Peyer's patch (tissue), 4 donors: ENCODE measurements around the gene SLC2A1. TPM values are rescaled to one million over a fixed set of nuclear protein-coding genes. Genes with fewer than 3 reads are reported as not detected.

Source experiments
- DNase-seq, 3 donors: peaks; one replicate each; pipeline ENCODE4 v3.0.0-alpha.2; 2017 to 2019
- H3K27ac ChIP-seq, 4 donors: fragments of 200-600 bp; sonication (generic); one replicate each; pipeline ENCODE4 v1.5.1; 2016 to 2019
- H3K27me3 ChIP-seq, 2 donors: fragments of 200-600 bp; sonication (generic); one replicate each; pipeline ENCODE4 v1.5.1; 2019
- H3K36me3 ChIP-seq, 3 donors: fragments of 200-600 bp; sonication (generic); one replicate each; pipeline ENCODE4 v1.5.1; 2016 to 2019
- H3K4me1 ChIP-seq, 4 donors: fragments of 200-600 bp; sonication (generic); one replicate each; pipeline ENCODE4 v1.5.1; 2016 to 2019
- H3K4me3 ChIP-seq, 4 donors: fragments of 200-600 bp; sonication (generic); 1 replicate in 3 of 4; 2 replicates in 1 of 4; pipeline ENCODE4 v1.5.1; 2016 to 2019; ENCODE audit warnings: mild to moderate bottlenecking in 1 of 4
- H3K9me3 ChIP-seq, 4 donors: fragments of 200-600 bp; sonication (generic); one replicate each; pipeline ENCODE4 v1.5.1; 2016 to 2019; ENCODE audit warnings: mild to moderate bottlenecking in 1 of 4
- POLR2A ChIP-seq, 2 donors: fragments of 450-650 bp; IDR thresholded peaks; one replicate each; pipeline ENCODE4 v1.5.1; 2017; ENCODE audit warnings: antibody characterized with exemption in 2 of 2, mild to moderate bottlenecking in 2 of 2, moderate library complexity in 2 of 2
- total RNA-seq, 4 donors: library from RNA; depleted of rRNA; stranded (reverse); fragments of >200 nt; gene quantifications; one replicate each; pipeline ENCODE4 v1.1.0, GENCODE V29; 2016
- TF ChIP-seq, protein P1 (sequence below), 6 experiments: fragments of 450-650 bp in 4 of 6; fragments of 200-600 bp in 2 of 6; sonication (generic) in 1 of 6; IDR thresholded peaks; one replicate each; pipeline ENCODE4 v1.5.1; 2017 to 2019; ENCODE audit warnings: antibody characterized with exemption in 6 of 6, mild to moderate bottlenecking in 3 of 6, moderate library complexity in 1 of 6

The SLC2A1 gene
- total RNA-seq, 4 donors from 2014 or later: 15.7 to 35.7 (median 32.3) TPM

DNA sequence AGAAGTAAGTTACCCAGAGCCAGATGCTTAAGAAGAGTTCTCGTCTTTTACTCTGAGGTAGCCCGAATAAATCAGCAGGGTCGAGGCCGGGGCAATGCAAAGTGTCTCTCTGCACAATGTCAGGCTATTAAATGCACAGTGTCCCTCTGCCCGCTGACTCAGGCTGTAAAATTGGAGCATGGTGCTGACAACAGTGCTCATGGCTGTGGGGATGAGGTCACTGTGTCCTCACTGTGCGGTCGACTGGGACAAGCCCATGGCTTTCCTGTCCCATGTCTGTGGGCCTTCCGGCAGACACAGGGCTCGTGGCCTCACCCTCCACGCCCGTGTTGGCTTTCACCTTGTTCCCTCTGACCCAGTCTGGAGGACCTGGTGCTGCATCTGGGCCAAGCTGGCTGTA, 14.6 kb upstream of the SLC2A1 start:
- Histone ChIP-seq H3K27me3 (no peaks in the 10 kb centered on the region), H3K4me1 (no peaks in the 10 kb centered on the region), H3K36me3 (no peaks in the 10 kb centered on the region), H3K4me3 (no peak overlapping the region), H3K9me3 (no peaks in the 10 kb centered on the region), H3K27ac (peak overlapping the region in 1 of 4 donors; percentile 45)
- DNase-seq: peak in 2 of 3 donors; percentile 63 to 77
- TF ChIP-seq, protein P1, sequence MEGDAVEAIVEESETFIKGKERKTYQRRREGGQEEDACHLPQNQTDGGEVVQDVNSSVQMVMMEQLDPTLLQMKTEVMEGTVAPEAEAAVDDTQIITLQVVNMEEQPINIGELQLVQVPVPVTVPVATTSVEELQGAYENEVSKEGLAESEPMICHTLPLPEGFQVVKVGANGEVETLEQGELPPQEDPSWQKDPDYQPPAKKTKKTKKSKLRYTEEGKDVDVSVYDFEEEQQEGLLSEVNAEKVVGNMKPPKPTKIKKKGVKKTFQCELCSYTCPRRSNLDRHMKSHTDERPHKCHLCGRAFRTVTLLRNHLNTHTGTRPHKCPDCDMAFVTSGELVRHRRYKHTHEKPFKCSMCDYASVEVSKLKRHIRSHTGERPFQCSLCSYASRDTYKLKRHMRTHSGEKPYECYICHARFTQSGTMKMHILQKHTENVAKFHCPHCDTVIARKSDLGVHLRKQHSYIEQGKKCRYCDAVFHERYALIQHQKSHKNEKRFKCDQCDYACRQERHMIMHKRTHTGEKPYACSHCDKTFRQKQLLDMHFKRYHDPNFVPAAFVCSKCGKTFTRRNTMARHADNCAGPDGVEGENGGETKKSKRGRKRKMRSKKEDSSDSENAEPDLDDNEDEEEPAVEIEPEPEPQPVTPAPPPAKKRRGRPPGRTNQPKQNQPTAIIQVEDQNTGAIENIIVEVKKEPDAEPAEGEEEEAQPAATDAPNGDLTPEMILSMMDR (IDR thresholded peaks at IDR 0.05): no peak
- no peak for TF ChIP-seq POLR2A (IDR thresholded peaks at IDR 0.05)

GRCh38 chr1:42971841-42972291, 13.2 kb upstream of the SLC2A1 start:
- Histone ChIP-seq H3K27me3 (no peaks in the 10 kb centered on the region), H3K4me3 (no peak overlapping the region), H3K4me1 (no peaks in the 10 kb centered on the region), H3K9me3 (no peaks in the 10 kb centered on the region), H3K27ac (peak overlapping the region in 3 of 4 donors; percentile 2 to 55 (median 45)), H3K36me3 (no peaks in the 10 kb centered on the region)
- DNase-seq: peak in 2 of 3 donors; percentile 80 to 85
- TF ChIP-seq, protein P1 (IDR thresholded peaks at IDR 0.05): no peak
- no peak for TF ChIP-seq POLR2A (IDR thresholded peaks at IDR 0.05)

DNA sequence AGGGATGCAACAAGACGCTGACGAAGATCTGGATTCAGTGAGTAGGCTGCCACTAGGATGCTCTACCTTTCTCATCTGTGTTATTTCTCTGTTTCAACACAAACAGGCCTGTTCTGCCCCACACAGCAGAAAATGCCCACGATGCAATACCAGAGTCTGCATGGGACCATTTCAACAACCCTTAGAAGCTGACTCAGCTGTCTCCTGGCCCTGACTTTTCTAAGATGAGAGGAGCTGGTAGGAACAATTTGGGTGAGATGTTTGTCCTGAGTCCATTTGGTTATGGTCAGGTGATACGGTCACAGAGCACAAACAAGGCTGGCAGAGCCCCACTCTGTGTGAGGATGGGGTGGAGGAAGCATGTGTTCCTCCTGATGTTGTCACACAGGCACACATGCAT, 11.5 kb upstream of the SLC2A1 start:
- Histone ChIP-seq H3K9me3 (no peaks in the 10 kb centered on the region), H3K36me3 (no peaks in the 10 kb centered on the region)

GRCh38 chr1:42968654-42969053, 10.0 kb upstream of the SLC2A1 start:
- Histone ChIP-seq H3K4me1 (peaks cover 0 to 6% (median 0%) of the 10 kb centered on the region in 4 donors), H3K36me3 (no peaks in the 10 kb centered on the region), H3K4me3 (no peak overlapping the region), H3K9me3 (no peaks in the 10 kb centered on the region), H3K27ac (no peak overlapping the region), H3K27me3 (no peaks in the 10 kb centered on the region)
- DNase-seq: no peak
- no peak for TF ChIP-seq POLR2A (IDR thresholded peaks at IDR 0.05)
- TF ChIP-seq, protein P1 (IDR thresholded peaks at IDR 0.05): no peak

More for the DNA sequence above, 11.5 kb upstream of the SLC2A1 start:
- TF ChIP-seq, protein P1 (IDR thresholded peaks at IDR 0.05): no peak
- TF ChIP-seq POLR2A (IDR thresholded peaks at IDR 0.05): no peak
- Histone ChIP-seq H3K27me3 (no peaks in the 10 kb centered on the region), H3K4me1 (no peaks in the 10 kb centered on the region), H3K4me3 (no peak overlapping the region), H3K27ac (no peak overlapping the region)
- no peak for DNase-seq

- Histone ChIP-seq H3K4me3 (no peak overlapping the region), H3K27me3 (no peaks in the 10 kb centered on the region), H3K27ac (peak overlapping the region in 1 of 4 donors; percentile 49), H3K4me1 (peaks cover 0 to 18% (median 0%) of the 10 kb centered on the region in 4 donors), H3K36me3 (no peaks in the 10 kb centered on the region), H3K9me3 (no peaks in the 10 kb centered on the region)
- peak in 2 of 3 donors; percentile 85 to 89 for DNase-seq
- TF ChIP-seq POLR2A (IDR thresholded peaks at IDR 0.05): no peak
- TF ChIP-seq, protein P1 (IDR thresholded peaks at IDR 0.05): no peak
These were observed 8.3 kb upstream of the SLC2A1 start for GRCh38 chr1:42966688-42967612.
